T-helper 1 cell treated with Interleukin-12 subunit alpha and Interleukin-12 subunit beta and Interleukin-4 antibody, amounts not matched to agents 30 μg/mL and 1 μg/mL, for 36 hours (primary cell): ENCODE results near the gene RSAD2.
A peak's percentile ranks its signal among the peaks of the same experiment; 100 is the strongest.

Experiments used
- H3K27ac Mint-ChIP-seq: one replicate; pipeline ENCODE4 v1.8.0; 2021; ENCODE audit warnings: mild to moderate bottlenecking, mixed read lengths
- H3K27me3 Mint-ChIP-seq: one replicate; pipeline ENCODE4 v1.8.0; 2021; ENCODE audit warnings: low read depth, mixed read lengths
- H3K36me3 Mint-ChIP-seq: one replicate; pipeline ENCODE4 v1.8.0; 2021; ENCODE audit warnings: low read depth, mixed read lengths
- H3K4me1 Mint-ChIP-seq: one replicate; pipeline ENCODE4 v1.8.0; 2021; ENCODE audit warnings: low read depth, mixed read lengths
- H3K4me3 Mint-ChIP-seq: one replicate; pipeline ENCODE4 v1.8.0; 2021; ENCODE audit warnings: mild to moderate bottlenecking, moderate library complexity, mixed read lengths
- H3K9me3 Mint-ChIP-seq: one replicate; pipeline ENCODE4 v1.8.0; 2021; ENCODE audit warnings: mixed read lengths

The RSAD2 gene

DNA sequence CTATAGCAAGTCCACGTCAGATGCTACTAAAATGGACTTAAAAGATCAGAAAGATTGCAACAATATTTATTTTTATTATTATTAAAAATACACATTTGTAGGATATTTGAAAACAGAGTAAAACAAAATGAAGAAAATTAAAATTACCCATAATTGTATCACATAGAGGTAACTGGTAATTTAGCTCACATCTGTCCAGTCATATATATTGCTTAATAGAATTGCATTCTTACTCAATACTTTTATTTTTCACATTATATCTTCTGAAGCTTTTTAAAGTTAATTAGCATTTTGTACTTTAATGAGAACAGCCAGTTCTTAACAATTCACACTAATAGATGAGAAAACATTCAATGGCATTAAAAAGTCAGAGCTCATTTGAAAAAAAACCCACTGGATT is 28.1 kb downstream of the RSAD2 start:
- peaks cover 76% of the 10 kb centered on the region for H3K36me3 Mint-ChIP-seq

DNA sequence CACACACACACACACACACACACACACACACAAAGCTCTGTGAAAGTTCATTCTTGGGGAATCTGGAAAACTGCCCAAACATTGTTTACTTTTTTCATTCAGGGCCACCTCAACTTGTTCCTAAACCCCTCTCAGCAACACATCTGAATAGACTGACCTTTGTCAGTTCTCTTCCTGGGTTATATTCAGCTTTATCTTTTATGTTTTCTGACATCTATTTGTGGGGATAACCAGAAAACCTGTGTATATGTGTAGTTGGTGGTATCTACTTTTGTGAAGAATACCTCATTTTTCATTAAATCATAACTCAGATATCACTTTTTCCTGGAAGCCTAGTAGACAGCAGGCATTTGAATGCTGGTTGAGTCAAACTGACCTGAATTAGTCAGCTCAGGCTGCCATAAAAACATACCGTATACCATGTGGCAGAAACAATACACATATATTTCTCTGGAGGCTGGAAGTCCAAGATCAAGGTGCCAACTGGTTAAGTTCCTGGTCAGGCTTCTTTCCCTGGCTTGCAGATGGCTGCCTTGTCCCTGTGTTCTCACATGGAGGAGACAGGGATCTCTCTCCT is 28.7 kb downstream of the RSAD2 start:
- H3K4me3 Mint-ChIP-seq = no peak overlapping the region
- peaks cover 19% of the 10 kb centered on the region for H3K27me3 Mint-ChIP-seq
- peaks cover 53% of the 10 kb centered on the region for H3K4me1 Mint-ChIP-seq
- peaks cover 73% of the 10 kb centered on the region for H3K36me3 Mint-ChIP-seq
- H3K27ac Mint-ChIP-seq = no peak overlapping the region
- H3K9me3 Mint-ChIP-seq = peaks cover 29% of the 10 kb centered on the region

More for the DNA sequence above, 28.1 kb downstream of the RSAD2 start:
- H3K27me3 Mint-ChIP-seq = peaks cover 17% of the 10 kb centered on the region
- peaks cover 29% of the 10 kb centered on the region for H3K9me3 Mint-ChIP-seq
- H3K4me3 Mint-ChIP-seq = no peak overlapping the region
- no peak overlapping the region for H3K27ac Mint-ChIP-seq
- peaks cover 48% of the 10 kb centered on the region for H3K4me1 Mint-ChIP-seq

DNA sequence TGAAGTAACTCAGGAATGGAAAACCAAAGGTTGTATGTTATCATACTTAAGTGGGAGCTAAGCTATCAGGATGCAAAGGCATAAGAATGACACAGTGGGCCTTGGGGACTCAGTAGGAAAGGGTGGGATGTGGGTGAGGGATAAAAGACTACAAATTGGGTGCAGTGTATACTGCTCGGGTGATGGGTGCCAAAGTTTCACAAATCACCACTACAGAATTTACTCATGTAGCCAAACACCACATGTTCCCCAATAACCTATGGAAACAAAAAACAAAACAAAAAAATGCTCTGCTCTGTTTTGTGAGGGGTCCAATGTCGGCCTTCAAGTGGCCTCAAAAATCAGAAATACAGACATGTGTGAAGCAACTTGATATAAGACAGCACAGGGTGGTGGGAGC is 30.7 kb downstream of the RSAD2 start:
- H3K4me3 Mint-ChIP-seq = no peak overlapping the region
- peaks cover 63% of the 10 kb centered on the region for H3K4me1 Mint-ChIP-seq
- H3K9me3 Mint-ChIP-seq = peaks cover 12% of the 10 kb centered on the region
- peaks cover 22% of the 10 kb centered on the region for H3K27me3 Mint-ChIP-seq
- peaks cover 59% of the 10 kb centered on the region for H3K36me3 Mint-ChIP-seq
- H3K27ac Mint-ChIP-seq = peak overlapping the region; percentile 39

DNA sequence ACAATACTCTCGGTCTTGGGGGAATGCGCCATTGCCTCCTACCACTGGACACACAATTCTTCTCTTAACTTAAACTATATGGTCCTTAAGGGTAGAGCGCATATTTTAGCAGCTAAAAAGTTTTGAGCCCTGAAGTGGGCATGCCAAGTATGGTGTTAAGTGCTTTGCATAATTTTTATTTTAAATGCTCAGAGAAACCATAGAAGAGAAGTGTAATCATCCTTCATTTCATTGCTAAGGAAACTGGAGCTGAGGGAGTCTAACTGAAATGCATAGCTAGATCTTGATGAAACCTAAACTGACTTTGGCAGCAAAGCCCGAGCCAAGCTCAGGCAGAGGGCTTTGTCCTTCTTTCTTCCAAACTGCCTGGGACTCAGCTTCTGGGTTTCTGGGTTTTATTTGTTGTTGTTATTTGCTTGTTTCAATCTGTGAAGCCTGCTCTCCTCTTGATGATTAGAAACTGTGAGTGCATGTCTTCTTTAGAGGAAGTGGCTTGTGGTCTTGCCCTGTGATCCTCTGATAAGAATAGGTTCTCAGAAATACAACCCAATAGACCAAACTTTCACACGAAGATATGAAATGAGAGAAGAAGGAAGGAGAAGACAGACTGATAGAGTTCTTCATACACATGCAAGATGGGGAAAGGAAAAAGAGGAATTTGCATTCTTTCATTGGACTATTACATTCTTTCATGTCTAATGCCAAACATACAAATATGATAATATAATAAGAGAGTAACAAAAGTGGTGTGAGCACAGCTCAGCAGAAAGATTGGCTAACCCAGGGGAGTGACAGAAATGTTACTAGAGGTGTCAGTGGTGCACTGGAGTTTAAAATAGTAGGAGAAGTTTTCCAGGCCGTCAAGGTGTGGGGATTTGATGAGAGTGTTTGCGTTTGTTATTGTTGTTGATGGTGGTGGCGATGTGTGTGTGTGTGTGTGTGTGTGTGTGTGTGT is 32.1 kb downstream of the RSAD2 start:
- Mint-ChIP-seq H3K27ac (peak overlapping the region; percentile 68), H3K36me3 (peaks cover 54% of the 10 kb centered on the region), H3K9me3 (peaks cover 7% of the 10 kb centered on the region), H3K4me1 (peaks cover 72% of the 10 kb centered on the region), H3K27me3 (peaks cover 30% of the 10 kb centered on the region), H3K4me3 (peak overlapping the region; percentile 61)

DNA sequence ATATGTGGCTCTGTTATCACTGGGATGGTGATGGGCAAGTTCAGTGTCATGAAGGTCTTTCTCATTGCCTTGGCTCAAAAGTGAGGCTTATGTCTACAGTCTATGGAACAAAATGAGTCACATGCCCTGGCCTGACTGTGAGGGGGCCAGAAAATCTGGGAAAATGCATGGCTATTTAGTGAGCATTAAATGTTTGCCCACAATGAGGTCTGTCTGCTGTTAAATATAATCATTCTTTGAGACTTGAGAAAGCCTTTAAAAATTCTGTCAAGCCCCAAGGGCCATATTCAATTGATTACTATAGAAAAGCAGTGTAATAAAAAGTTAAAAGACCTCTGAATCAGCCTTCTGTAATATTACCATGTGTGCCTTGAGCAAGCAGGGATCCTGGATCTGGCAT is 34.1 kb downstream of the RSAD2 start:
- peaks cover 78% of the 10 kb centered on the region for H3K4me1 Mint-ChIP-seq
- H3K27me3 Mint-ChIP-seq = peaks cover 36% of the 10 kb centered on the region
- peaks cover 7% of the 10 kb centered on the region for H3K9me3 Mint-ChIP-seq
- peak overlapping the region; percentile 36 for H3K4me3 Mint-ChIP-seq
- peaks cover 47% of the 10 kb centered on the region for H3K36me3 Mint-ChIP-seq
- H3K27ac Mint-ChIP-seq = peak overlapping the region; percentile 35

DNA sequence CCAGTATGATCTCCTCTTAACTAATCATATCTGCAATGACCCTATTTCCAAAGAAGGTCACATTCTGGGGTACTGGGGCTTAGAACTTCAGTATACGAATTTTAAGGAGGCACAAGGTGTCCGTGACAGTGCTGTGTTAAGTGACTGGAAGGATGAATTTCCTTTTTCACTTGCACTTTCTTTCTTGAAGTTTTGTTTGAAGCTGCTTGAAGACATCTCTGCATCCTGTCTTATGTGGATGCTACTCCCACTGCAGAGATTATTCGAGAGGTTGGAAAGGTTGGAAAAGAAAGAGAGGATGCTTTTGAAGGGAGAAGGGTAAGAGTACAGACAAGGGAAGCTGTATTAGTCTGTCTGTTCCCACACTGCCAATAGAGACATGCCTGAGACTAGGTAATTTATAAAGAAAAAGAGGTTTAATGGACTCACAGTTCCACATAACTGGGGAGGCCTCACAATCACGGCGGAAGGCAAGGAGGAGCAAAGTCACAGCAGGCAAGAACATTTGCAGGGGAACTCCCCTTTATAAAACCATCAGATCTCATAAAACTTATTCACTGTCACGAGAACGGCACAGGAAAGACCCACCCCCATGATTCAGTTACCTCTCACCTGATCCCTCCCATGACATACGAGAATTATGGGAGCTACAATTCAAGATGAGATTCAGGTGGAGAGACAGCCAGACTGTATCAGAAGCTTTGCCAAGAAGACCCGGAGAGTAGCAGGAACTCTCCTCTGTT is 36.0 kb downstream of the RSAD2 start:
- Mint-ChIP-seq H3K36me3 (peaks cover 30% of the 10 kb centered on the region), H3K4me3 (peak overlapping the region; percentile 70), H3K9me3 (peaks cover 7% of the 10 kb centered on the region), H3K4me1 (peaks cover 62% of the 10 kb centered on the region), H3K27me3 (peaks cover 28% of the 10 kb centered on the region), H3K27ac (peak overlapping the region; percentile 77)

DNA sequence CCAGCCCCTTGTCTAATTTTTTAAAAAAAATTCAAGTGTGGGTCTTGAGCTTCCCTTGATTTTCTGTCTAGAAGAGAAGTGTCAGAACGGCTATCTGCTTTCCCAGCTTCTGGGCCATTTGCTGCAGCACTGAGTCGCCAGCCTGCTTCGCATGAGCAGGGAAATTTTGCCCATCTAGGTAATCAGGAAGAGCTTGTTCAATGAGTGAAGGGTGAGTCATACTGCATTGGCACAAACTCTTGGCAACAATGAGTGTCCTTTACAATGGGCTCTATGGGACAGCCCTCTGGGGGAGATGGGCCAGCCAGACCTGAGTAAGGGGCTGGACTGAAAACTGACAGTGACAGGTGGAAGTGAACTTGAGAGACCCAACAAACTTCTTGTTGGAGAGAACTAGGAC is 37.3 kb downstream of the RSAD2 start:
- no peak overlapping the region for H3K4me3 Mint-ChIP-seq
- peaks cover 27% of the 10 kb centered on the region for H3K27me3 Mint-ChIP-seq
- peaks cover 27% of the 10 kb centered on the region for H3K36me3 Mint-ChIP-seq
- H3K4me1 Mint-ChIP-seq = peaks cover 59% of the 10 kb centered on the region
- no peaks in the 10 kb centered on the region for H3K9me3 Mint-ChIP-seq
- H3K27ac Mint-ChIP-seq = peak overlapping the region; percentile 33

DNA sequence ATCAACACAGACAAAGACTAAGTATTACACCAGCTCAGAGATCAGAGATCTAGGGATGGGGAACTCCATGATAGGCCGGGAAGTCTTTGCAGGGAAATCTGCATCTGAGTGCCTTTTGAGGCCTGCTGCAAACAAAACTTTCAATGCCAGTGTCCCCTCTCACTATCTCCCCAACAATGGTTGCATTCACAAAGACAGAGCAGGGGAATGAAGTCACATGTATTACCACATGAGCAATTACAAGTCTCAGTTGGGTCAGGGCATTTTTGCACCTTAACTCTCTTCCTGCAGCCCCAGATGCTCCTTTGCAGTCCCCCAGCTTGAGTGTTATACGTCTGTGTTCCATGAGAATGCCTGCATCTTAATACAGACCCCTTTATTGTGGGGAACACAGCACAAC is 37.8 kb downstream of the RSAD2 start:
- peaks cover 24% of the 10 kb centered on the region for H3K27me3 Mint-ChIP-seq
- H3K9me3 Mint-ChIP-seq = no peaks in the 10 kb centered on the region
- peaks cover 24% of the 10 kb centered on the region for H3K36me3 Mint-ChIP-seq
- H3K27ac Mint-ChIP-seq = no peak overlapping the region
- no peak overlapping the region for H3K4me3 Mint-ChIP-seq
- H3K4me1 Mint-ChIP-seq = peaks cover 58% of the 10 kb centered on the region

DNA sequence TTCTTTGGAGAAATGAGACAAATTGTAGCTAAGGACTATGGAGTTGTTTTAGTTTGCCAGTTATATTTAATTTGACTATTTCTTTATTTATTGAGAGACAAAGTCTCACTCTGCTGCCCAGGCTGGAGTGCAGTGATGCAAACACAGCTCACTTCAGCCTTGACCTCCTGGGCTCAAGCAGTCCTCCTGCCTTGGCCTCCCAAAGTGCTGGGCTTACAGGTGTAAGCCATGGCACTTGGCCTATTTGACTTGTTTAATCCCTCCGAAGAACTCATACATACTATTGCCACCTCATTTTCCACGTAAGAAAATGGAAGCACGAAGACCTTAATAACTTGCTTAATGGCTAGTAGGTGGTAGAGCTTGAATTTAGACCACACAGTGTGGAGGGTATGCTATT is 38.6 kb downstream of the RSAD2 start:
- peaks cover 52% of the 10 kb centered on the region for H3K4me1 Mint-ChIP-seq
- peaks cover 23% of the 10 kb centered on the region for H3K36me3 Mint-ChIP-seq

DNA sequence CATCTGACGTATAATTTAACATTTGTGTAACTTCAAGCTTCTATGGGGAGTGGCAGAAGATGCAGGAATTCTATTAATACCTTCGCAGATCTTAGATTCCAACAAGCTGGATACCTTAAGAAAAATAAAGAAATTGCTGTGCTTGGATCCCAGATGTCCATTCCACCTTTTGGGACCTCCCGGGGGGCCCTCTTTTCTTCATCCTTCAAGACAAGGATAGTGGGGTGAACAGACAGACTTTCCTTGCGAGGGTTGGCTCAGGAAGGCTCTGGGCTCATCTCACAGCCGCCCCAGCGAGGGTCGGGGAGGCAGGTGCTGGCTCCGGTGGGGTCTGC is 39.1 kb downstream of the RSAD2 start:
- H3K27me3 Mint-ChIP-seq = peaks cover 20% of the 10 kb centered on the region
- no peaks in the 10 kb centered on the region for H3K9me3 Mint-ChIP-seq
- H3K4me3 Mint-ChIP-seq = peak overlapping the region; percentile 55
- peak overlapping the region; percentile 26 for H3K27ac Mint-ChIP-seq
- H3K36me3 Mint-ChIP-seq = peaks cover 21% of the 10 kb centered on the region
- H3K4me1 Mint-ChIP-seq = peaks cover 53% of the 10 kb centered on the region

More for the DNA sequence above, 38.6 kb downstream of the RSAD2 start:
- H3K27me3 Mint-ChIP-seq = peaks cover 22% of the 10 kb centered on the region
- H3K9me3 Mint-ChIP-seq = no peaks in the 10 kb centered on the region
- no peak overlapping the region for H3K27ac Mint-ChIP-seq
- peak overlapping the region; percentile 55 for H3K4me3 Mint-ChIP-seq

DNA sequence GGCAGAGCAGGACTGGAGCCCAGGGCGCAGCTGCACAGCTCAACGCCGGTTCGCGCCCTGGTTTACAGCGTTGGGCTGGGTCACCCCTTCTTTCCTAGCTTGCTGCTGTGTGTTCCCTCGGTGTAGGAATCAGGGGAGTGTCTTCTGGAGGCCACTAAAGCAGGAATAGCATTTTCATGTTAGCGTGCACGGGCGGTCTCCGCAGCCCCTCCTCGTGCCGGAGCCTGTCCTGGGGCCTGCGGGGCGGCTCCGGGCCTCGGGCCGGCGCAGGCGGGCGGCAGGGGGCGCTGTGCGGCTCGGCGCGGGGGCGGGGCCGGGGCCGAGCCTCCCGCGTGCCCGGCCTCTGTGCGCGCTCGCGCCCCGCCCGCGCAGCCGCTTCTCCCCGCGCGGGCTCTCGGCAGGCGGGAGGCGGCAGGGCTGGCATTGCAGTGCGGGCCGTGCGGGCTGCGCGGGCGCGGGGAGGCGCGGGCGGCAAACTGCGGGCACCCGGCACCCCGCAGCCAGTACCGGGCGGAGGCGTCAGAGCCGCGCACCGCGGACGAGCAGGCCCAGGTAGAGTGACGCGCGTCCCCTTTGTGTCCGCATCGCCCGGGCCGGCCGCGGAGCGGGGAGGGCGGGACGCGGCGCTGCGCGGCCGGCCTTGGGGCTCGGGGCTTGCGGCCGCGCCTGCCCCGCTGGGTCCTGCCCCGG is 39.6 kb downstream of the RSAD2 start, which contains the start of gene RNF144A:
RNF144A (plus strand) TSS at position 342 of the 690 bp plus-strand sequence. CDS start 79,515 bp downstream, outside the sequence.
- peak within 1 kb of the TSS; percentile 72 for H3K4me3 Mint-ChIP-seq
- H3K9me3 Mint-ChIP-seq = no peaks in the 10 kb centered on the region
- peaks cover 54% of the 10 kb centered on the region for H3K4me1 Mint-ChIP-seq
- peaks cover 20% of the 10 kb centered on the region for H3K27me3 Mint-ChIP-seq
- peaks cover 21% of the 10 kb centered on the region for H3K36me3 Mint-ChIP-seq
- H3K27ac Mint-ChIP-seq = peak within 1 kb of the TSS; percentile 26

DNA sequence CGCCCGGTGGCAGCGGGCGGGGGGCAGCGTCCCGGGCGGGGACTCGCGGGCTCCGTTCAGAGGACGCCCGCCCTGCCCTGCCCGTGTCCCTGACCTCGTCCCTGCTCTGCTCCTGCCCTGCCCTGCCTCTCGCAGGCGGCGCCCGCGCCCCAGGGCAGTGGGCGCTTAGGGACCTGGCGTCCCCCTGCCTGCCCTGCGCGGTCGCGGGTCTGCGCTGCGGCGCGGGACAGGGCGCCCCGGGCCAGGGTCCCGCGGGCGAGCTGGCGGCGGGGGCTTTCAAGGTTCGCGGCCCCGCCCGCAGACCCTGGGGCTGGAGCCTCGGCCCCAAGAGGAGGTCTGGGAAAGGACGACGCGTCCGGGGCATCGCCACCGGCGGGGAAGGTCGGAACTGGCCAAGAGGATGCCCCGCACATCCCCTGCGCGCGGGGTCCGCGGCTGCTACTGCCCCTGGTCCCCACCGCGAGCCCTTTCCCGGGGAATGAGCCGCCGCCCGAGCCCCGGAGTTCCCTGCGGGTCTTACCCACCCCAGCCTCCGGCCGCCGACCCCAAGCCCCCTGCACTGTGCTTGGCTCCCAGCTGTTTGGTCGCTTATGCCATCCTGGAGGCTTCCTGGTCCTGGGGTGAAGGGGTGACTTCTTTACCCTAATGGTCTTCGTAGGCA is 40.3 kb downstream of the RSAD2 start:
- peaks cover 19% of the 10 kb centered on the region for H3K36me3 Mint-ChIP-seq
- H3K27ac Mint-ChIP-seq = no peak overlapping the region
- peaks cover 49% of the 10 kb centered on the region for H3K4me1 Mint-ChIP-seq
- H3K27me3 Mint-ChIP-seq = peaks cover 20% of the 10 kb centered on the region
- no peaks in the 10 kb centered on the region for H3K9me3 Mint-ChIP-seq
- H3K4me3 Mint-ChIP-seq = peak overlapping the region; percentile 72

DNA sequence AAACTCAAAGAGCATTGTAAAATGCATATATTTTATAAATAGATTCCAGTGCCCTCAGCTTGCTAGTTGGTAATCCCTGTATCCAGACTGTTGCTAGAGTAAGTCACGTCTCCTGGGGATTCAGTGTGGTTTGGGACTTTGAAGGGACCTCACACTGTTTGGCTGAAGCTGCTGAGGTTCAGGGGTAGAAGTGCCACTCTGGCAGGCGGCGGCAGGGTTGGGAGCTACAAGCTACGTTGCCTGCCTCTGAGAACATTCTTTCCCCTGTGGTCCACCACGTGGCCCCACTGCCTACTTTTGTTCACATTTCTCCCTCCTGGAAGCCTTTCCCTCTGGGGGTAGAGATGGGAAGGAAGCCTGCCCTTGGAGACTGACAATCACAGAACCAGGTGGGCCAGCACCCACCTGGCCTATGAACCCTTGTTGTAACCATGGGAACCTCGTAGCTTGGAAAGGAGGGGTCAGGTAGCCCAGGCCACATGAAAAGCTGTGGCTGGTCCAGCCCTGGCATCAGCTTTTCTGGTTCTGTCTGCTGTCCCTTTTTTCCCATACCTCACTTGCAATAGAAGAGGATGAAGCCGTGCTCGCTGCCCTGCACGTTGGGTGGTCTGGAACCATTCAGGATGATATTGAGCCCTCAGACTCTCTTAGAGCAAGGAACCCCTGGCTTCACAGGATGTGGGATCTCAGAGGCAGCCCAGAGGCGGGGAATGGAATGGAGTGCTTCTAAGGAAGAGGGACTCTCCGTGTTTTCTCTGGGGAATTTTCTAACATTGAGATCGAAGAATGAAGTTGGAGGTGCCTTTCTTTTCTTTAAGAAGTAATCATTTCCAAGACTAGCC is 42.5 kb downstream of the RSAD2 start:
- H3K36me3 Mint-ChIP-seq = peaks cover 20% of the 10 kb centered on the region
- H3K4me3 Mint-ChIP-seq = no peak overlapping the region
- H3K27ac Mint-ChIP-seq = no peak overlapping the region
- peaks cover 10% of the 10 kb centered on the region for H3K27me3 Mint-ChIP-seq
- no peaks in the 10 kb centered on the region for H3K9me3 Mint-ChIP-seq
- peaks cover 42% of the 10 kb centered on the region for H3K4me1 Mint-ChIP-seq
